GM19023 (cell line): ENCODE results near the gene FIGNL2.
"Not testable (repeated sequence)": the region's sequence is repeated elsewhere in the genome, so short reads cannot be mapped to it uniquely, and the experiment has no call there.

ENCODE experiments used
- ATAC-seq: cut with Tn5 transposase; IDR thresholded peaks from one replicate; pipeline ENCODE4 v1.9.1; 2021; ENCODE audit warnings: mild to moderate bottlenecking, moderate library complexity; ENCODE audit not compliant: unreplicated experiment

FIGNL2 gene

GRCh38 chr12:51848326-51848727 lies at the start of gene FIGNL2:
FIGNL2 (minus strand) TSS chr12:51848718; CDS start chr12:51822413, 26,305 bp downstream.
- ATAC-seq: no peak

DNA sequence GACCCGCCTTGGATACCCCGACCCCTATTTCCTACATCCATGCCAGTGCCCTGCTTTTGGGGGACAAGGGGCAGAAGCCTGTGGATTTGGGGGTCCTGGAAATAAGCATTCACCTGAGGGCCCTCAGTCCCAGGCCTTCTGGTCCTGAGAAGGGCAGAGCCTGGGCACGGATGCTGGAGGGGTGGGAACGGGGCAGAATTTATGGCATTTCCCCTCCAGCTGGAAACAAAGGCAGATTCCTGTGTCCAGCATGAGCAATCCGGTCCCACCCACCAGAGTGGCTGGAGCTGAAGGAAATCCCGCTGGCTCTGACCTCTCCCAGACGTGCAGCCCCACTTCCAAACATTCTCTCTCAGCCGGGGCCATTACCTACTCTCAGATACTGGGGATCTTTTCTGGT lies 48.7 kb upstream of the FIGNL2 start:
- no peak for ATAC-seq

- ATAC-seq: no peak
These were observed 47.7 kb upstream of the FIGNL2 start for GRCh38 chr12:51896236-51896635.

DNA sequence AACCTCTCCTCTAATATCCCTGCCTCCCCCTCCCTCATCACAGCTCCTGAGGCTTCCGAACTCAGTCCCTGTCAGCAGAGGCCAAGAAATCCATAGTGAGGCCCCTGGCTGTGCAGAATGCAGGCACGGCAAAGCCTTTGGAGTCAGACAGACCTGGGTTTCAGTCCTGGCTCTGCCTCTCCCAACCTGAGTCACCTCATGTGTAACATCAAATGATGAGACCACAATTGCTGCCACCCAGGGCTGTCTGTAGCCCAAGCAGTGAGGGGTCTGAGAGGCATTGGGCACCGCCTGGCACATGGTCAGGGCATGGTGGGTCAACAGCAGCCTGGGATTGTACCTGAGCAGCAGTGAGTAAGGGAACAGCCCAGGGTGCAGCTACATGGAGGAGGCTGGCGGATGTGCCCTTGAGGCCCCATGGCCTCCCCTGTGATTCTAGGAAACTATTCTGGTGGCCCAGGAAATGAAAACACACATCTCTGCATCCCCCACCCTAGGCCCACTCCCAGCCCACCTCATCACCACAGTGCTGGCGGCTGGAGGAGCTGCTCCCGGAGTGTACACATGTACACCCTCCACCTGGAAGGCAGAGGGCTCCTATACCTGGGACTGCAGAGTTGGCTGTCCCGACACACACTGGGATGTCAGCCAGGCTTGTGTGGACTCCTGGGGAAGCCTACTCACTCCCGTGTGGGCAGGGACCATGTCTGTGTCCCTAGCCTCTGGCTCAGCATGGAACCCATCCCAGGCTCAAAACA lies 47.0 kb upstream of the FIGNL2 start:
- ATAC-seq: no peak

GRCh38 chr12:51893786-51894185 lies 45.3 kb upstream of the FIGNL2 start:
- ATAC-seq: no peak

GRCh38 chr12:51891843-51892242 lies 43.3 kb upstream of the FIGNL2 start:
- no peak for ATAC-seq

DNA sequence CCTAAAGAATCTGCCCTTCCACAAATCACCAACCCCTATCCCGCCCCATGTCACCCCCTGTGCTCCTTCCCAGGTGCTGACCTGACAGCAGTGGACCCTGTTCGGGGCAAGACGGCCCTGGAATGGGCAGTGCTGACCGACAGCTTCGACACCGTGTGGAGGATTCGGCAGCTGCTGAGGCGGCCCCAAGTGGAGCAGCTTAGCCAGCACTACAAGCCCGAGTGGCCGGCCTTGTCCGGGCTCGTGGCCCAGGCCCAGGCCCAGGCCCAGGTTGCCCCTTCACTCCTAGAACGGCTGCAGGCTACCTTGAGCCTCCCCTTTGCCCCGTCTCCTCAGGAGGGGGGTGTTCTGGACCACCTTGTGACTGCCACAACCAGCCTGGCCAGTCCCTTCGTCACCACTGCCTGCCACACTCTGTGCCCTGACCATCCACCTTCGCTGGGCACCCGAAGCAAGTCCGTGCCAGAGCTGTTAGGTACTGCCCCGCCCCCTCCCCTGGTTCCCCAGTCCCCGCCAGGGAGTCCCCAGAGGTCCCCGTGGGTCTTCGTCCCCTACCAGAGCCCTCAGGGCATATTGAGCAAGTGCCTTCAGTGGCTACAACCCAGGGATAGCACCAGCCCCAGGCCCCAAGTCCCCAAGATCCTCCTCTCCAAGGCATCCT lies 42.1 kb upstream of the FIGNL2 start:
- no peak for ATAC-seq

DNA sequence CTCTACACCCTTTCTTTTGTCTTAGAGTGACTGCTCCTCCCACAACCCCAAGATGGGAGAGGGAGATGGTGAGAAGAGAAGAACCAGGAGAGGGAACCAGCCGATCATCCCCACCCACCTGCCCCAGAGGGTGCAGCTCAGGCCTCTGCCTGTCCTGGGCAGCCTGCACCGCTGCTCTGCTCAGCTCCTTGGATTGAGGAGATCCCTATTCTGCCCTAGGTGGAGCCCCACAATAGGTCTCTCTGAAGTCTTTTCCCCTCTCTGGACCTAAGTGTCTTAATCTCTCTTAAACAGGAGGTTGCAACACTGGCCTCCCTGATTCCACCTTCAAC lies 41.6 kb upstream of the FIGNL2 start:
- ATAC-seq: no peak

GRCh38 chr12:51889216-51890132 lies 41.0 kb upstream of the FIGNL2 start:
- ATAC-seq: no peak

DNA sequence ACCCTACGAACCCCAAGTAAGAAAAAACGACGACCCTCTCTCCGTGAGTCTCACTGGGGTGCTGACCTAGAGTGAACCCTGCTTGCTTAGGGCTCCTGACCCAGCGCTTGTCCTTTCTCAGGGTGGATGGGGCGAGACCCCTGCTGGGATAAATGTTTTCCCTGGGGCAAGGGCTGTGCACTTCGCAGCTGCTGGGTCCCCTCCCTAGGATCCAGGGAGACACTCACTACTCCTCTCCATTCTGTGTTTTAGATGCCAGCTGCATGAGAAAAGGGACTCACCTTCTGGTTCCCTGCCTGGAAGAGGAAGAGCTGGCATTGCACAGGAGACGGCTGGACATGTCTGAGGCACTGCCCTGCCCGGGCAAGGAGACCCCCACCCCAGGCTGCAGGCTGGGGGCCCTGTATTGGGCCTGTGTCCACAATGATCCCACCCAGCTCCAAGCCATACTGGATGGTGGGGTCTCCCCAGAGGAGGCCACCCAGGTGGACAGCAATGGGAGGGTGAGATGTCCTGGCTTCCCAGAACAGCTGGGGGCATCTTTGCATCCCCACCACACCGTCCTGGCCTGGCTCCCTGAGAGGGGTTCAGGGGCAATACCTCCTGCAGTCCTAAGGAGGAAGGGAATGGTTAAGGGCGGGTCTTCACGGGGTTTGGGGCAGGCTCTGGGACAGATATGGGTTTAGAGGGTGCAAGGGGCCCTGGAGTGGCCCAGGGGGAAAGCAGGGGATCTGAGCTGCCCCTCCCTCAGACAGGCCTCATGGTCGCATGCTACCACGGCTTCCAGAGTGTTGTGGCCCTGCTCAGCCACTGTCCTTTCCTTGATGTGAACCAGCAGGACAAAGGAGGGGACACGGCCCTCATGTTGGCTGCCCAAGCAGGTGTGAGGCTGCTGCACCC lies 40.0 kb upstream of the FIGNL2 start:
- ATAC-seq: no peak

GRCh38 chr12:51887476-51888315 lies 39.2 kb upstream of the FIGNL2 start, which contains the start of gene ANKRD33:
ANKRD33 (plus strand) TSS chr12:51888103; CDS start chr12:51888187, 84 bp downstream.
- ATAC-seq: no peak

GRCh38 chr12:51886021-51886710 lies 37.6 kb upstream of the FIGNL2 start:
- no peak for ATAC-seq

GRCh38 chr12:51885294-51886020 lies 36.9 kb upstream of the FIGNL2 start:
- not testable (repeated sequence) for ATAC-seq

- no peak for ATAC-seq
These were observed 36.2 kb upstream of the FIGNL2 start for GRCh38 chr12:51884676-51885229.

DNA sequence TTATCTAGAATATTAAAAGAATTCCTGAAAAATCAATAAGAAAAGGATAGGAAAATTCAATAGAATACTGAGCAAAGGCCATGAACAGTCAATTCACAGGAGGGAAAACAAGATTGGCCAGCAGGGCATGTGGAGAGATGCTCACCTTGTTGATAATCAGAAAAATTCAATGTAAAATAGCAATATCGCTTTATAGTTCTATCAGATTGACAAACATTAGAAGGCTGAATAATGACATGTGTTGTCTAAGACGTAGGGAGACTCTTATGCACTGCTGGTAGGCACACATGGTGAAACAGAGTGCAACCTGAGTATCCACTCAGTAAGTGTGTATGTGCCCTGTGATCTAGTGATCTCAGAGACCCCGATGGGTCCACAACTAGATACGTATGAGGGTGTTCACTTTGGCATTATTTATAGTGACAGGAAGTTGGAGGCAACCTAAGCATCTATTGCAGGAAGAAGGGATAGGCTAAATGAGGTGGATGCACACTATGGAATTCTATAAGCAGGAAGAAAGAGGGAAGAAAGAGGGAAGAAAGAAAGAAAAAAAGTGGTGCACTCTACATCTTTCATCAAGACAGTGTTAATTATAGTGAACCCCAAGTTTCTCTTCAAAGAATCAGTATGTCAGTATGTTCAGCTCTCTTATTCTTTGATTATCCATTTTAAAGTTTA lies 35.6 kb upstream of the FIGNL2 start:
- ATAC-seq: no peak

DNA sequence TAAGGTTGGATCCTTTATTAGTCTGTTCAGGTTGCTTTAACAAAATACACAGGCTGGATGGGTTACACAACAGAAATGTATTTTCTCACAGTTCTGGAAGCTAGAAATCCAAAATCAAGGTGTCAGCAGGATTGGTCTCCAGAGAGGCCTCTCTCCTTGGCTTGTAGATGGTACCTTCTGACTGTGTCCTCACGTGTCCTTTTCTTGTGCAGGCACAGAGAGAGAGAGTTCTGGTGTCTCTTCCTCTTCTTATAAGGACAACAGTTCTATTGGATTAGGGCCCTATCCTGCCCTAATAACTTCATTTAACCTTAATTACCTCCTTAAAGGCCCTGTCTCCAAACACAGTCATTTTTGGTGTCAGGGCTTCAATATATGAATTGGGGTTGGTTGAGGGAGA lies 34.8 kb upstream of the FIGNL2 start:
- ATAC-seq: no peak

- no peak for ATAC-seq
These were observed 30.6 kb upstream of the FIGNL2 start for GRCh38 chr12:51879102-51879501.
